ENCODE results near the gene CALML6. TPM values are rescaled to one million over a fixed set of nuclear protein-coding genes. Genes with fewer than 3 reads are reported as not detected.
A peak's percentile ranks its signal among the peaks of the same experiment; 100 is the strongest.

The CALML6 gene
- total RNA-seq, 1 experiment from 2014 or later: 1.7 TPM

GRCh38 chr1:1869469-1869868, 45.6 kb upstream of the CALML6 start:
- no peak overlapping the region for H3K9ac ChIP-seq (ENCODE audit: extremely low read depth, insufficient read length, low read length)
- H3K79me1 ChIP-seq (ENCODE audit: insufficient read depth, low read depth, low read length, poor library complexity, severe bottlenecking): peaks cover 8% of the 10 kb centered on the region
- Mint-ChIP-seq H3K9me3 (no peaks in the 10 kb centered on the region), H3K27me3 (ENCODE audit: low read depth) (no peaks in the 10 kb centered on the region), H3K27ac (peak overlapping the region in 2 of 3 experiments; percentile 71; a peak in 2 of 7 replicates), H3K4me3 (no peak overlapping the region), H3K4me1 (peaks cover 17 to 27% of the 10 kb centered on the region in 2 experiments), H3K36me3 (ENCODE audit: insufficient read depth in 1 of 3, low read depth in 3 of 3) (peaks cover 31 to 50% (median 44%) of the 10 kb centered on the region in 3 experiments)
- no peak overlapping the region for H3K27ac ChIP-seq (ENCODE audit: insufficient read length, low read depth, low read length)
- no peak overlapping the region for H3K56ac ChIP-seq (ENCODE audit: insufficient read length, low read depth, low read length)
- H2BK120ac ChIP-seq (ENCODE audit: low read depth, low read length, poor library complexity, severe bottlenecking): no peak overlapping the region
- no peaks in the 10 kb centered on the region for H3K4me1 ChIP-seq (ENCODE audit: insufficient read depth, low read length)
- no peak overlapping the region for H2BK12ac ChIP-seq (ENCODE audit: insufficient read length, low read depth, low read length)
- no peak overlapping the region for H4K5ac ChIP-seq (ENCODE audit: insufficient read length, low read depth, low read length)
- H3K9me3 ChIP-seq (ENCODE audit: control insufficient read depth, low read depth, low read length): no peaks in the 10 kb centered on the region
- H2AFZ ChIP-seq (ENCODE audit: low read length): no peak overlapping the region
- no peak overlapping the region for H3K23ac ChIP-seq (ENCODE audit: insufficient read length, low read depth, low read length)
- peaks cover 73% of the 10 kb centered on the region for H3K79me2 ChIP-seq (ENCODE audit: insufficient read depth, low read length)
- no peak overlapping the region for H4K91ac ChIP-seq (ENCODE audit: insufficient read length, low read depth, low read length)
- no peak overlapping the region for H2BK20ac ChIP-seq (ENCODE audit: low read depth, low read length, poor library complexity, severe bottlenecking)
- no peak overlapping the region for H2BK15ac ChIP-seq (ENCODE audit: low read depth, low read length)
- H4K20me1 ChIP-seq (ENCODE audit: control insufficient read depth, insufficient read depth, insufficient read length): no peaks in the 10 kb centered on the region
- TF ChIP-seq, protein P1, sequence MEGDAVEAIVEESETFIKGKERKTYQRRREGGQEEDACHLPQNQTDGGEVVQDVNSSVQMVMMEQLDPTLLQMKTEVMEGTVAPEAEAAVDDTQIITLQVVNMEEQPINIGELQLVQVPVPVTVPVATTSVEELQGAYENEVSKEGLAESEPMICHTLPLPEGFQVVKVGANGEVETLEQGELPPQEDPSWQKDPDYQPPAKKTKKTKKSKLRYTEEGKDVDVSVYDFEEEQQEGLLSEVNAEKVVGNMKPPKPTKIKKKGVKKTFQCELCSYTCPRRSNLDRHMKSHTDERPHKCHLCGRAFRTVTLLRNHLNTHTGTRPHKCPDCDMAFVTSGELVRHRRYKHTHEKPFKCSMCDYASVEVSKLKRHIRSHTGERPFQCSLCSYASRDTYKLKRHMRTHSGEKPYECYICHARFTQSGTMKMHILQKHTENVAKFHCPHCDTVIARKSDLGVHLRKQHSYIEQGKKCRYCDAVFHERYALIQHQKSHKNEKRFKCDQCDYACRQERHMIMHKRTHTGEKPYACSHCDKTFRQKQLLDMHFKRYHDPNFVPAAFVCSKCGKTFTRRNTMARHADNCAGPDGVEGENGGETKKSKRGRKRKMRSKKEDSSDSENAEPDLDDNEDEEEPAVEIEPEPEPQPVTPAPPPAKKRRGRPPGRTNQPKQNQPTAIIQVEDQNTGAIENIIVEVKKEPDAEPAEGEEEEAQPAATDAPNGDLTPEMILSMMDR (conservative IDR thresholded peaks at IDR 0.05): no peak
- WGBS (ENCODE audit: extremely low coverage, insufficient read length, low lambda C conversion rate): no CpG with 5 or more reads among the region's 4 CpGs
- no peak overlapping the region for H3T11ph ChIP-seq (ENCODE audit: low read length)
- H3K27me3 ChIP-seq (ENCODE audit: insufficient read depth, low read length): no peaks in the 10 kb centered on the region
- no peak overlapping the region for H3K4ac ChIP-seq (ENCODE audit: low read depth, low read length)
- no peak overlapping the region for H2BK5ac ChIP-seq (ENCODE audit: insufficient read length, low read length)
- no peak overlapping the region for H3K18ac ChIP-seq (ENCODE audit: insufficient read length, low read depth, low read length)
- no peak overlapping the region for H3K4me2 ChIP-seq (ENCODE audit: insufficient read depth, insufficient read length, low read length)
- H3K14ac ChIP-seq (ENCODE audit: insufficient read depth, low read length): no peak overlapping the region
- no peak overlapping the region for H4K8ac ChIP-seq (replicated peaks; ENCODE audit: insufficient read length, low read depth, low read length)
- no peak for DNase-seq
- no peaks in the 10 kb centered on the region for H3K23me2 ChIP-seq (ENCODE audit: insufficient read length, low read depth, low read length, poor library complexity, severe bottlenecking)
- H2AK5ac ChIP-seq (ENCODE audit: insufficient read length, low read length): no peak overlapping the region

All from H9 (cell line).